ENCODE results near the gene REX1BD.
A peak's percentile ranks its signal among the peaks of the same experiment; 100 is the strongest.

The REX1BD gene

GRCh38 chr19:18612051-18612771 lies 23.6 kb downstream of the REX1BD start:
- ATAC-seq, result peak; percentile 25
- no peak for TF ChIP-seq PPARA (CRISPR knock-in tag; IDR thresholded peaks at IDR 0.05; ENCODE audit: borderline replicate concordance)
- TF ChIP-seq ARNTL (CRISPR knock-in tag; IDR thresholded peaks at IDR 0.05; ENCODE audit: borderline replicate concordance, low read depth), result no peak
- TF ChIP-seq SNAI2 (CRISPR knock-in tag; IDR thresholded peaks at IDR 0.05), result no peak
- TF ChIP-seq PATZ1 (CRISPR knock-in tag; IDR thresholded peaks at IDR 0.05; ENCODE audit: borderline replicate concordance), result no peak
- TF ChIP-seq, protein P1, sequence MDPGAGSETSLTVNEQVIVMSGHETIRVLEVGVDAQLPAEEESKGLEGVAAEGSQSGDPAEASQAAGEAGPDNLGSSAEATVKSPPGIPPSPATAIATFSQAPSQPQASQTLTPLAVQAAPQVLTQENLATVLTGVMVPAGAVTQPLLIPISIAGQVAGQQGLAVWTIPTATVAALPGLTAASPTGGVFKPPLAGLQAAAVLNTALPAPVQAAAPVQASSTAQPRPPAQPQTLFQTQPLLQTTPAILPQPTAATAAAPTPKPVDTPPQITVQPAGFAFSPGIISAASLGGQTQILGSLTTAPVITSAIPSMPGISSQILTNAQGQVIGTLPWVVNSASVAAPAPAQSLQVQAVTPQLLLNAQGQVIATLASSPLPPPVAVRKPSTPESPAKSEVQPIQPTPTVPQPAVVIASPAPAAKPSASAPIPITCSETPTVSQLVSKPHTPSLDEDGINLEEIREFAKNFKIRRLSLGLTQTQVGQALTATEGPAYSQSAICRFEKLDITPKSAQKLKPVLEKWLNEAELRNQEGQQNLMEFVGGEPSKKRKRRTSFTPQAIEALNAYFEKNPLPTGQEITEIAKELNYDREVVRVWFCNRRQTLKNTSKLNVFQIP (CRISPR knock-in tag; IDR thresholded peaks at IDR 0.05; ENCODE audit: borderline replicate concordance, low read depth), result no peak
- no peak for TF ChIP-seq ISL1 (CRISPR knock-in tag; IDR thresholded peaks at IDR 0.05)
- no peak for TF ChIP-seq TOX (CRISPR knock-in tag; IDR thresholded peaks at IDR 0.05; ENCODE audit: borderline replicate concordance)
- TF ChIP-seq RARB (CRISPR knock-in tag; IDR thresholded peaks at IDR 0.05), result no peak
- TF ChIP-seq CREB5 (CRISPR knock-in tag; IDR thresholded peaks at IDR 0.05; ENCODE audit: low read depth), result no peak
- no peak for TF ChIP-seq ZC3H10 (CRISPR knock-in tag; IDR thresholded peaks at IDR 0.05)
- TF ChIP-seq ZNF565 (CRISPR knock-in tag; conservative IDR thresholded peaks at IDR 0.05; ENCODE audit: low read depth), result no peak
- TF ChIP-seq TSHZ2 (CRISPR knock-in tag; IDR thresholded peaks at IDR 0.05), result no peak
- TF ChIP-seq ESRRG (CRISPR knock-in tag; IDR thresholded peaks at IDR 0.05), result no peak
- TF ChIP-seq CSRNP3 (CRISPR knock-in tag; IDR thresholded peaks at IDR 0.05), result no peak
- no peak for TF ChIP-seq BACH2 (CRISPR knock-in tag; IDR thresholded peaks at IDR 0.05; ENCODE audit: borderline replicate concordance)

DNA sequence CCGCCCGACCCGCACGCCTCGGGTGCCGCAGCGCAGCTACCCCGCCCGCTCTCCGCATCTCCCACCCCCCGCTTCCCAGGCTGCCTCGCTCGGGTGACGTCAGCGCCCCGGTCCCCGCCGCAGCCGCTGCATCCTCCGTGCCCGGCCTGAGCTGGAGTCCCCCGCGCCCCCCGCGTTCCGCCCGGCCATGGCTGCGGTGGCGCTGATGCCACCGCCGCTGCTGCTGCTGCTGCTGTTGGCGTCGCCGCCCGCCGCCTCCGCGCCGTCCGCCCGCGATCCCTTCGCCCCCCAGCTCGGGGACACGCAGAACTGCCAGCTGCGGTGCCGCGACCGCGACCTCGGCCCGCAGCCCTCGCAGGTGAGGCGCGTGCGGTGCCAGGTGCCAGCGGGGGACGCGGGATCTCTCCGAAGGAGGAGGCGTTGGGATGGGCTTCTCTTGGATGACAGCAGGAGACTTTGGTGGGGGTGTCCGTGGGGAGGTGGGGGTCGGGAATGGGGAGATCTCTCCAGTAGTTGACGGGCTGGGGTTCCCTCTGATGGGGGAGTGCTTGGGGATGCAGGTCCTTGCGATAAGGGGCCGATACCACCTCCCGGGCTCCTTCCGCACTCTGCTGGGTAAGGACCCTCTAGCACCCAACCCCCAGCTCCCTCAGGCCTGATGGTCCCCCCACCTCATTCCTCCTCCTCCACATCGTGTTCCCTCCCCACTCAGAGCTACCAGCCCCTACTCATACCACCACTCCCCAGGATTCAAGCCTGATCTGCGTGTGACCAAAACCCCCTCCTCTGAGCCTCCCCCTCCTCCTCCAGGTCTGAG lies 24.4 kb downstream of the REX1BD start, which contains the start of gene TMEM59L:
Gene TMEM59L (plus strand): TSS at position 99 of the 817 bp plus-strand sequence. CDS start 89 bp downstream, at position 188.
- TF ChIP-seq ISL1 (CRISPR knock-in tag; IDR thresholded peaks at IDR 0.05) (no peak), ZNF8 (CRISPR knock-in tag; IDR thresholded peaks at IDR 0.05) (no peak), ESRRG (CRISPR knock-in tag; IDR thresholded peaks at IDR 0.05) (no peak), ARNTL (CRISPR knock-in tag; IDR thresholded peaks at IDR 0.05; ENCODE audit: borderline replicate concordance, low read depth) (no peak), PATZ1 (CRISPR knock-in tag; IDR thresholded peaks at IDR 0.05; ENCODE audit: borderline replicate concordance) (no peak), CSRNP3 (CRISPR knock-in tag; IDR thresholded peaks at IDR 0.05) (no peak), PPARA (CRISPR knock-in tag; IDR thresholded peaks at IDR 0.05; ENCODE audit: borderline replicate concordance) (no peak), ZFP30 (CRISPR knock-in tag; IDR thresholded peaks at IDR 0.05) (no peak), GLIS3 (CRISPR knock-in tag; IDR thresholded peaks at IDR 0.05) (no peak)

More for the DNA sequence above, 24.4 kb downstream of the REX1BD start, which contains the start of gene TMEM59L:
- ATAC-seq, result peak; percentile 62
